Neuronal stem cell (in vitro differentiated cells): Measurements from ENCODE around the gene CD27.
A peak's percentile ranks its signal among the peaks of the same experiment; 100 is the strongest.
"Not testable (repeated sequence)": the region's sequence is repeated elsewhere in the genome, so short reads cannot be mapped to it uniquely, and the experiment has no call there.

Source experiments
- DNase-seq: peaks from one replicate; pipeline ENCODE4 v3.0.0-alpha.2; 2013; ENCODE audit warnings: low spot score
- H2AFZ ChIP-seq: one replicate; pipeline ENCODE4 v1.6.1; 2013; ENCODE audit warnings: mild to moderate bottlenecking, low read length, inconsistent platforms
- H2AK5ac ChIP-seq: 2 replicates; pipeline ENCODE4 v1.6.1; 2013; ENCODE audit warnings: low read depth, mild to moderate bottlenecking, inconsistent platforms, low read length, moderate library complexity, mixed read lengths
- H2BK120ac ChIP-seq: 2 replicates; pipeline ENCODE4 v1.6.1; 2013; ENCODE audit warnings: low read depth, mild to moderate bottlenecking, inconsistent platforms, low read length, moderate library complexity, mixed read lengths
- H2BK12ac ChIP-seq: one replicate; pipeline ENCODE4 v1.6.1; 2013; ENCODE audit warnings: low read length, inconsistent platforms
- H2BK15ac ChIP-seq: 2 replicates; pipeline ENCODE4 v1.6.1; 2013; ENCODE audit warnings: mild to moderate bottlenecking, low read length, inconsistent platforms, mixed read lengths
- H2BK5ac ChIP-seq: one replicate; pipeline ENCODE4 v1.6.1; 2013; ENCODE audit warnings: inconsistent platforms, mild to moderate bottlenecking, low read length, moderate library complexity
- H3K14ac ChIP-seq: one replicate; pipeline ENCODE4 v1.6.1; 2013; ENCODE audit warnings: low read length, inconsistent platforms
- H3K18ac ChIP-seq: 2 replicates; pipeline ENCODE4 v1.6.1; 2013; ENCODE audit warnings: low read length, inconsistent platforms
- H3K23ac ChIP-seq: 2 replicates; pipeline ENCODE4 v1.6.1; 2013; ENCODE audit warnings: low read depth, mild to moderate bottlenecking, mixed read lengths, low read length, inconsistent platforms; ENCODE audit not compliant: poor library complexity
- H3K27ac ChIP-seq: replicated peaks from 3 replicates; pipeline ENCODE4 v1.5.1; 2013; ENCODE audit warnings: low read length, inconsistent platforms
- H3K27me3 ChIP-seq, 3 experiments: 2 replicates each; pipeline ENCODE4 v1.6.1; 2013; ENCODE audit warnings: low read length in 3 of 3, mild to moderate bottlenecking in 2 of 3, inconsistent platforms in 1 of 3, low read depth in 1 of 3, mixed read lengths in 1 of 3, moderate library complexity in 1 of 3; ENCODE audit not compliant: control insufficient read depth in 3 of 3, insufficient read depth in 3 of 3
- H3K36me3 ChIP-seq, 2 donors: replicated peaks in 1 of 2; 2 replicates each; pipeline ENCODE4 v1.6.1; 2013; ENCODE audit warnings: low read length in 2 of 2; ENCODE audit not compliant: control insufficient read depth in 2 of 2, insufficient read depth in 2 of 2
- H3K4ac ChIP-seq: 2 replicates; pipeline ENCODE4 v1.6.1; 2013; ENCODE audit warnings: inconsistent platforms, mild to moderate bottlenecking, low read length, moderate library complexity
- H3K4me1 ChIP-seq, 2 donors: 1 replicate in 1 of 2; 2 replicates in 1 of 2; pipeline ENCODE4 v1.6.1; 2013; ENCODE audit warnings: low read length in 2 of 2, low read depth in 1 of 2; ENCODE audit not compliant: control insufficient read depth in 2 of 2, insufficient read depth in 1 of 2
- H3K4me2 ChIP-seq: one replicate; pipeline ENCODE4 v1.6.1; 2013; ENCODE audit warnings: mild to moderate bottlenecking, low read length, inconsistent platforms; ENCODE audit not compliant: insufficient read depth, poor library complexity, severe bottlenecking
- H3K4me3 ChIP-seq, 2 donors: 2 replicates each; pipeline ENCODE4 v1.5.1; 2013; ENCODE audit warnings: low read length in 2 of 2, mild to moderate bottlenecking in 2 of 2, inconsistent platforms in 1 of 2, moderate library complexity in 1 of 2
- H3K79me1 ChIP-seq: one replicate; pipeline ENCODE4 v1.6.1; 2013; ENCODE audit warnings: low read depth, mild to moderate bottlenecking, inconsistent platforms, low read length, moderate library complexity
- H3K9ac ChIP-seq: one replicate; pipeline ENCODE4 v1.6.1; 2013; ENCODE audit warnings: mild to moderate bottlenecking, low read depth, low read length, inconsistent platforms; ENCODE audit not compliant: poor library complexity
- H3K9me3 ChIP-seq, 2 donors: replicated peaks in 1 of 2; 2 replicates each; pipeline versions ENCODE3 to v1.6.1; 2013; ENCODE audit warnings: low read length in 2 of 2, mild to moderate bottlenecking in 2 of 2, inconsistent platforms in 1 of 2, low read depth in 1 of 2, mixed read lengths in 1 of 2, moderate library complexity in 1 of 2; ENCODE audit not compliant: control insufficient read depth in 2 of 2, insufficient read depth in 1 of 2
- H4K8ac ChIP-seq: one replicate; pipeline ENCODE4 v1.6.1; 2013; ENCODE audit warnings: low read depth, mild to moderate bottlenecking, inconsistent platforms, low read length, moderate library complexity
- H4K91ac ChIP-seq: one replicate; pipeline ENCODE4 v1.6.1; 2013; ENCODE audit warnings: low read length, low read depth, mild to moderate bottlenecking, inconsistent platforms; ENCODE audit not compliant: poor library complexity
- WGBS, 2 donors: extraction: QIAGEN DNeasy Blood & Tissue Kit; methylation state at CpG; one replicate each; pipeline ENCODE4 v1.1.7; 2013; ENCODE audit warnings: missing lambda C conversion rate in 2 of 2, mixed read lengths in 1 of 2; ENCODE audit not compliant: insufficient read length in 2 of 2, insufficient replicate concordance in 1 of 2; ENCODE audit errors: extremely low coverage in 2 of 2; 5-methylcytosine and 5-hydroxymethylcytosine counted together

CD27 gene

DNA sequence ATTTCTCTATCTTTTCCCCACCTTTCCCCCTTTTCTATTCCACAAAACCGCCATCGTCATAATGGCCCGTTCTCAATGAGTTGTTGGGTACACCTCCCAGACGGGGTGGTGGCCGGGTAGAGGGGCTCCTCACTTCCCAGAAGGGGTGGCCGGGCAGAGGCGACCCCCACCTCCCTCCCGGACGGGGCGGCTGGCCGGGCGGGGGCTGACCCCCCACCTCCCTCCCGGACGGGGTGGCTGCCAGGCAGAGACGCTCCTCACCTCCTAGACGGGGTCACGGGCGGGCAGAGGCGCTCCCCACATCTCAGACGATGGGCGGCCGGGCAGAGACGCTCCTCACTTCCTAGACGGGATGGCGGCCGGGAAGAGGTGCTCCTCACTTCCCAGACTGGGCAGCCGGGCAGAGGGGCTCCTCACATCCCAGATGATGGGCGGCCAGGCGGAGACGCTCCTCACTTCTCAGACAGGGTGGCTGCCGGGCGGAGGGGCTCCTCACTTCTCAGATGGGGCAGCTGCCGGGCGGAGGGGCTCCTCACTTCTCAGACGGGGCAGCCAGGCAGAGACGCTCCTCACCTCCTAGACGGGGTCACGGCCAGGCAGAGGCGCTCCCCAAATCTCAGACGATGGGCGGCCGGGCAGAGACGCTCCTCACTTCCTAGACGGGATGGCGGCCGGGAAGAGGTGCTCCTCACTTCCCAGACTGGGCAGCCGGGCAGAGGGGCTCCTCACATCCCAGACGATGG lies 30.6 kb downstream of the CD27 start:
- DNase-seq, H4K8ac ChIP-seq, H2BK15ac ChIP-seq, H3K9me3 ChIP-seq, H2BK12ac ChIP-seq, H3K14ac ChIP-seq, H2AFZ ChIP-seq, H2BK120ac ChIP-seq, H3K27ac ChIP-seq, H3K18ac ChIP-seq, H3K79me1 ChIP-seq, H3K23ac ChIP-seq, H2BK5ac ChIP-seq, H3K4me1 ChIP-seq, H4K91ac ChIP-seq, H3K9ac ChIP-seq, H3K4me2 ChIP-seq, H3K36me3 ChIP-seq, H2AK5ac ChIP-seq, H3K4me3 ChIP-seq, H3K4ac ChIP-seq: not testable (repeated sequence)
- peaks cover 0 to 10% (median 0%) of the 10 kb centered on the region in 3 experiments for H3K27me3 ChIP-seq
- WGBS, 2 donors = no CpG with 5 or more reads among the region's 48 CpGs

DNA sequence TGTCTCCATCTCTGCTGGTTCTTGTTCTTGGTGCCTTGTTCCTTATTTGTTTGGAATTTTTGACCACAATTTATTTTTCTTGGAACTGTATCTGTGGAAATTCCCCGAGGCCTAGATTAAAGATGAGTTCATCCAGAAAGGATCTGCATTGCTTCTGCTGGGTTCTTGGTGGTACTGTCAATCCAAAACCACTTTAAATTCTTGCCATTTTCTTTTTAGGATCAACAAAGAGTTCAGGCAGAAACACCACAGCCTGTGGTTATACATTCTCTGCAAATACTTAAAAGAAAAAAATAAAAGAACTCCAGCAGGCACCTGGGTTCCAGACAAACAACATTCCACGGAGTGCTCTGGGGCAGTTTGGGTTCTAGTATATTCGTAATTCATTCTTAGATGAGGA lies 31.7 kb downstream of the CD27 start:
- no peak overlapping the region for H3K4ac ChIP-seq

DNA sequence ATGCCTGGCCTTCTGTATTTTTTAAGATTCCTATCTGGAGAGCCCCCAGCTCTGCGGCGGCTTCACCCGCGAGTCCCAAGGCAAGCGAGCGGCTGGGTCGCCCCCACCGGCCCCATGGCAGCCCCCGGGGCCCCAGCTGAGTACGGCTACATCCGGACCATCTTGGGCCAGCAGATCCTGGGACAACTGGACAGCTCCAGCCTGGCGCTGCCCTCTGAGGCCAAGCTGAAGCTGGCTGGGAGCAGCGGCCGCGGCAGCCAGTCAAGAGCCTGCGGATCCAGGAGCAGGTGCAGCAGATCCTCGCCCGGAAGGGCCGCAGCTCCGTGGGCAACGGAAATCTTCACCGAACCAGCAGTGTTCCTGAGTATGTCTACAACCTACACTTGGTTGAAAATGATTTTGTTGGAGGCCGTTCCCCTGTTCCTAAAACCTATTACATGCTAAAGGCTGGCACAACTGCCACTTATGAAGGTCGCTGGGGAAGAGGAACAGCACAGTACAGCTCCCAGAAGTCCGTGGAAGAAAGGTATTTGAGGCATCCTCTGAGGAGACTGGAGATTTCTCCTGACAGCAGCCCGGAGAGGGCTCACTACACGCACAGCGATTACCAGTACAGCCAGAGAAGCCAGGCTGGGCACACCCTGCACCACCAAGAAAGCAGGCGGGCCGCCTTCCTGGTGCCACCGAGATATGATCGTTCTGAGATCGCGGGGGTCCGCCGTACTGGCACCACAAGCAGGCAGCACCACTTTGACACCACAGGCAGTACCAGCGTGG lies 33.0 kb downstream of the CD27 start:
- H3K79me1 ChIP-seq, H3K9me3 ChIP-seq, H3K14ac ChIP-seq, H3K4me2 ChIP-seq, H2AK5ac ChIP-seq, H3K4me1 ChIP-seq, H2BK15ac ChIP-seq, DNase-seq, H3K36me3 ChIP-seq, H4K91ac ChIP-seq, H2BK5ac ChIP-seq, H4K8ac ChIP-seq, H2BK12ac ChIP-seq, H3K23ac ChIP-seq, H3K4ac ChIP-seq, H3K9ac ChIP-seq, H3K27ac ChIP-seq, H2BK120ac ChIP-seq, H3K4me3 ChIP-seq, H2AFZ ChIP-seq: not testable (repeated sequence)
- peak overlapping the region; percentile 28 for H3K18ac ChIP-seq
- no CpG with 5 or more reads among the region's 37 CpGs for WGBS, 2 donors
- H3K27me3 ChIP-seq = peaks cover 0 to 10% (median 0%) of the 10 kb centered on the region in 3 experiments

More for the DNA sequence above, 31.7 kb downstream of the CD27 start:
- H3K4me1 ChIP-seq = no peaks in the 10 kb centered on the region
- H3K4me2 ChIP-seq = no peak overlapping the region
- no peak overlapping the region for H2BK15ac ChIP-seq
- no peak overlapping the region for H4K91ac ChIP-seq
- peaks cover 0 to 10% (median 0%) of the 10 kb centered on the region in 3 experiments for H3K27me3 ChIP-seq
- H3K14ac ChIP-seq = no peak overlapping the region
- no peak overlapping the region for H3K9ac ChIP-seq
- no peak overlapping the region for H2AFZ ChIP-seq
- no peak for DNase-seq
- no peak overlapping the region for H3K4me3 ChIP-seq
- H2AK5ac ChIP-seq = no peak overlapping the region
- H2BK12ac ChIP-seq = no peak overlapping the region
- H2BK5ac ChIP-seq = no peak overlapping the region
- no peak overlapping the region for H4K8ac ChIP-seq
- H3K79me1 ChIP-seq = no peaks in the 10 kb centered on the region
- no CpG with 5 or more reads among the region's 3 CpGs for WGBS, 2 donors
- H3K23ac ChIP-seq = no peak overlapping the region
- no peaks in the 10 kb centered on the region for H3K36me3 ChIP-seq
- H2BK120ac ChIP-seq = no peak overlapping the region
- no peak overlapping the region for H3K18ac ChIP-seq
- H3K27ac ChIP-seq = no peak overlapping the region
- peaks cover 0 to 2% of the 10 kb centered on the region in 2 donors for H3K9me3 ChIP-seq

DNA sequence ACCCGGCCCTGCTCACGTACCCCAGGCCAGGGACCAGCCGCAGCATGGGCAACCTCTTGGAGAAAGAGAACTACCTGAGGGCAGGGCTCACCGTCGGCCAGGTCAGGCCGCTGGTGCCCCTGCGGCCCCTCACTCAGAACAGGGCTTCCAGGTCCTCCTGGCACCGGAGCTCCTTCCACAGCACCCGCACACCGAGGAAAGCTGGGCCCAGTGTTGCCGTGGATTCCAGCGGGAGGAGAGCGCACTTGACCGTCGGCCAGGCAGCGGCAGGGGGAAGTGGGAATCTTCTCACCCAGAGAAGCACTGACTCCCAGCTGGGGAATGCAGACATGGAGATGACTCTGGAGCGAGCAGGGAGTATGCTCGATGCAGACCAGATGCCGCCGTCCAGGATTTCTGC lies 33.7 kb downstream of the CD27 start:
- Histone ChIP-seq H3K23ac (no peak overlapping the region), H3K4me3 (no peak overlapping the region), H3K4me2 (no peak overlapping the region), H3K27me3 (peaks cover 0 to 10% (median 0%) of the 10 kb centered on the region in 3 experiments), H3K18ac (peak overlapping the region; percentile 38), H2BK15ac (no peak overlapping the region), H3K27ac (no peak overlapping the region), H2AFZ (no peak overlapping the region), H2BK5ac (no peak overlapping the region), H3K9me3 (peaks cover 0 to 2% of the 10 kb centered on the region in 2 donors), H4K91ac (no peak overlapping the region), H2AK5ac (peak overlapping the region; percentile 28), H2BK12ac (peak overlapping the region; percentile 41), H3K14ac (no peak overlapping the region), H3K36me3 (no peaks in the 10 kb centered on the region), H4K8ac (no peak overlapping the region), H3K9ac (no peak overlapping the region), H3K4me1 (no peaks in the 10 kb centered on the region), H3K79me1 (no peaks in the 10 kb centered on the region), H3K4ac (no peak overlapping the region), H2BK120ac (no peak overlapping the region)
- no CpG with 5 or more reads among the region's 20 CpGs for WGBS, 2 donors
- no peak for DNase-seq
